H9 (cell line): ENCODE data around the gene PRR35. TPM values are rescaled to one million over a fixed set of nuclear protein-coding genes. Genes with fewer than 3 reads are reported as not detected.

ENCODE experiments used
- DNase-seq: peaks from one replicate; pipeline ENCODE4 v3.0.0-alpha.2; 2017
- H2AFZ ChIP-seq: one replicate; pipeline ENCODE4 v1.6.1; 2013; ENCODE audit warnings: mild to moderate bottlenecking, low read length, control low read depth, moderate library complexity
- H2AK5ac ChIP-seq: 2 replicates; pipeline ENCODE4 v1.6.1; 2013; ENCODE audit warnings: low read length, control low read depth, mixed read lengths; ENCODE audit not compliant: insufficient read length
- H2BK120ac ChIP-seq: one replicate; pipeline ENCODE4 v1.6.1; 2013; ENCODE audit warnings: low read depth, mild to moderate bottlenecking, low read length, control low read depth, inconsistent platforms; ENCODE audit not compliant: poor library complexity, severe bottlenecking
- H2BK12ac ChIP-seq: 2 replicates; pipeline ENCODE4 v1.6.1; 2013; ENCODE audit warnings: low read length, control low read depth, mixed read lengths, low read depth; ENCODE audit not compliant: insufficient read length
- H2BK15ac ChIP-seq: 2 replicates; pipeline ENCODE4 v1.6.1; 2013; ENCODE audit warnings: low read depth, low read length, control low read depth
- H2BK20ac ChIP-seq: one replicate; pipeline ENCODE4 v1.6.1; 2013; ENCODE audit warnings: low read depth, mild to moderate bottlenecking, low read length, control low read depth, inconsistent platforms; ENCODE audit not compliant: poor library complexity, severe bottlenecking
- H2BK5ac ChIP-seq: 2 replicates; pipeline ENCODE4 v1.6.1; 2013; ENCODE audit warnings: low read length, control low read depth, mixed read lengths; ENCODE audit not compliant: insufficient read length
- H3K14ac ChIP-seq: 2 replicates; pipeline ENCODE4 v1.6.1; 2013; ENCODE audit warnings: low read length, control low read depth; ENCODE audit not compliant: insufficient read depth
- H3K18ac ChIP-seq: 2 replicates; pipeline ENCODE4 v1.6.1; 2013; ENCODE audit warnings: low read depth, mild to moderate bottlenecking, mixed read lengths, low read length, control low read depth; ENCODE audit not compliant: insufficient read length
- H3K23ac ChIP-seq: 2 replicates; pipeline ENCODE4 v1.6.1; 2013; ENCODE audit warnings: low read length, control low read depth, mixed read lengths, low read depth; ENCODE audit not compliant: insufficient read length
- H3K23me2 ChIP-seq: 2 replicates; pipeline ENCODE4 v1.6.1; 2013; ENCODE audit warnings: low read depth, mild to moderate bottlenecking, mixed read lengths, low read length, control low read depth; ENCODE audit not compliant: insufficient read length, poor library complexity, severe bottlenecking
- H3K27ac ChIP-seq: 2 replicates; pipeline ENCODE4 v1.5.1; 2013; ENCODE audit warnings: low read length, control low read depth, mixed read lengths, low read depth; ENCODE audit not compliant: insufficient read length
- H3K27me3 ChIP-seq: 2 replicates; pipeline ENCODE4 v1.6.1; 2013; ENCODE audit warnings: low read length, control low read depth, inconsistent platforms; ENCODE audit not compliant: insufficient read depth
- H3K4ac ChIP-seq: 2 replicates; pipeline ENCODE4 v1.6.1; 2013; ENCODE audit warnings: low read depth, mild to moderate bottlenecking, control low read depth, inconsistent platforms, low read length, moderate library complexity
- H3K4me1 ChIP-seq: 2 replicates; pipeline ENCODE4 v1.6.1; 2013; ENCODE audit warnings: low read length, control low read depth, inconsistent platforms; ENCODE audit not compliant: insufficient read depth
- H3K4me2 ChIP-seq: 2 replicates; pipeline ENCODE4 v1.6.1; 2013; ENCODE audit warnings: low read length, control low read depth, mixed read lengths; ENCODE audit not compliant: insufficient read length, insufficient read depth
- H3K56ac ChIP-seq: 2 replicates; pipeline ENCODE4 v1.6.1; 2013; ENCODE audit warnings: low read depth, mild to moderate bottlenecking, mixed read lengths, low read length, control low read depth; ENCODE audit not compliant: insufficient read length
- H3K79me1 ChIP-seq: 2 replicates; pipeline ENCODE4 v1.6.1; 2013; ENCODE audit warnings: low read depth, mild to moderate bottlenecking, moderate library complexity, low read length, control low read depth, inconsistent platforms; ENCODE audit not compliant: insufficient read depth, poor library complexity, severe bottlenecking
- H3K79me2 ChIP-seq: 2 replicates; pipeline ENCODE4 v1.6.1; 2013; ENCODE audit warnings: low read length, control low read depth, inconsistent platforms; ENCODE audit not compliant: insufficient read depth
- H3K9ac ChIP-seq: 2 replicates; pipeline ENCODE4 v1.6.1; 2013; ENCODE audit warnings: low read length, control low read depth, mixed read lengths; ENCODE audit not compliant: insufficient read length; ENCODE audit errors: extremely low read depth
- H3K9me3 ChIP-seq: one replicate; pipeline ENCODE4 v1.6.1; 2013; ENCODE audit warnings: low read depth, low read length, inconsistent platforms; ENCODE audit not compliant: control insufficient read depth
- H3T11ph ChIP-seq: one replicate; pipeline ENCODE4 v1.6.1; 2013; ENCODE audit warnings: mild to moderate bottlenecking, low read length, control low read depth, inconsistent platforms
- H4K20me1 ChIP-seq: one replicate; pipeline ENCODE4 v1.6.1; 2013; ENCODE audit not compliant: control insufficient read depth, insufficient read length, insufficient read depth
- H4K5ac ChIP-seq: 2 replicates; pipeline ENCODE4 v1.6.1; 2013; ENCODE audit warnings: low read depth, mild to moderate bottlenecking, mixed read lengths, low read length, control low read depth; ENCODE audit not compliant: insufficient read length
- H4K8ac ChIP-seq: replicated peaks from 2 replicates; pipeline ENCODE4 v1.6.1; 2013; ENCODE audit warnings: low read length, control low read depth, mixed read lengths, low read depth; ENCODE audit not compliant: insufficient read length
- H4K91ac ChIP-seq: 2 replicates; pipeline ENCODE4 v1.6.1; 2013; ENCODE audit warnings: low read depth, mild to moderate bottlenecking, moderate library complexity, mixed read lengths, low read length, control low read depth; ENCODE audit not compliant: insufficient read length
- H3K27ac Mint-ChIP-seq, 3 experiments: 2 replicates in 2 of 3; 3 replicates in 1 of 3; pipeline ENCODE4 v1.8.0; 2020 to 2021; ENCODE audit warnings: mixed read lengths in 3 of 3, mild to moderate bottlenecking in 1 of 3, moderate library complexity in 1 of 3
- H3K27me3 Mint-ChIP-seq: 2 replicates; pipeline ENCODE4 v1.8.0; 2021; ENCODE audit warnings: low read depth, mild to moderate bottlenecking, moderate library complexity, mixed read lengths
- H3K36me3 Mint-ChIP-seq, 3 experiments: 2 replicates in 2 of 3; 3 replicates in 1 of 3; pipeline ENCODE4 v1.8.0; 2020 to 2021; ENCODE audit warnings: low read depth in 3 of 3, mixed read lengths in 3 of 3; ENCODE audit not compliant: insufficient read depth in 1 of 3
- H3K4me1 Mint-ChIP-seq, 2 experiments: 2 replicates each; pipeline ENCODE4 v1.8.0; 2020; ENCODE audit warnings: mixed read lengths in 2 of 2
- H3K4me3 Mint-ChIP-seq, 2 experiments: 2 replicates in 1 of 2; 3 replicates in 1 of 2; pipeline ENCODE4 v1.8.0; 2020 to 2021; ENCODE audit warnings: mild to moderate bottlenecking in 2 of 2, mixed read lengths in 2 of 2, moderate library complexity in 1 of 2
- H3K9me3 Mint-ChIP-seq, 2 experiments: 2 replicates in 1 of 2; 3 replicates in 1 of 2; pipeline ENCODE4 v1.8.0; 2020; ENCODE audit warnings: mild to moderate bottlenecking in 2 of 2, mixed read lengths in 2 of 2, moderate library complexity in 1 of 2
- WGBS: extraction: QIAGEN DNeasy Blood & Tissue Kit; methylation state at CpG from one replicate; pipeline ENCODE4 v1.1.7; 2013; ENCODE audit warnings: missing lambda C conversion rate, low lambda C conversion rate, mixed read lengths; ENCODE audit not compliant: insufficient read length; ENCODE audit errors: extremely low coverage; 5-methylcytosine and 5-hydroxymethylcytosine counted together
- total RNA-seq: library from RNA; stranded (reverse); gene quantifications from 2 replicates; pipeline ENCODE4 v1.2.1, GENCODE V29; 2021
- TF ChIP-seq, protein P1 (sequence below): fragments of 200-600 bp; sonication (generic); conservative IDR thresholded peaks from 3 replicates; pipeline ENCODE4 v1.8.0; 2021; ENCODE audit warnings: antibody characterized with exemption, mild to moderate bottlenecking

Gene PRR35
- total RNA-seq, 1 experiment from 2014 or later, result 0.33 TPM

DNA sequence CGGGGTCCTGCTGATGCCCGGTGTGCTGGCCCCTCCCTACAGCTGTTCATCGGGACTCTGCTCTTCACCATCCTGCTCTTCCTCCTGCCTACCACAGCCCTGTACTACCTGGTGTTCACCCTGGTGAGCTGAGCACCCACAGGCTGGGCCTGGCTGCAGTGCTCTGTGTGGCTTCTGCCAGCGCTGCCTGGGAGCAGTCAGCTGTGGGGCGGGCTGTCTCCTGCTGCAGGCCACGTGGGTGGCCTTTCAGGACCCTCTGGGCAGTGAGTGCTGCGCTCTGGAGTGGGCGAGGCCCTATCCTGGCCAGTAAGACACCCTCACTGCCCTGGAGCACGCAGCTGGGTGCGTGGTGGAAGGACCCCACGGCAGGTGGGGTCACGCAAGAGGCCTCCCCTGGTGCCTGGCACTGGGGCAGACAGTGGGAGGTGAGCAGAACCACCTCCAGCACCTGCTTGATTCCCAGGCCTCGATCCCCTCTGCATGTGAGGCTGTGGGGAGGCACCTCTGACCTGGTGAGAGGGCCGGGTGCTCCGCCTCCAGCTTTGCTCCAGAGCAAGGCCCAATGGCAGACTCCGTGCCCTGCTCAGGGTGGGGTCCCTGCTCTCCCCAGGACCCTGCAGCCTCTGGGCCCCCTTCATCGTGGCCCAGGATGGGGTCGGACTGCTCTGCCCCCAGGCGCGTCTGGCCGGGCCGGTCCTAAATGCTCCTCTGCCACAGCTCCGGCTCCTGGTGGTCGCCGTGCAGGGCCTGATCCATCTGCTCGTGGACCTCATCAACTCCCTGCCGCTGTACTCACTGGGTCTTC is 20.1 kb downstream of the PRR35 start:
- Histone ChIP-seq H2BK20ac (no peak overlapping the region), H3K4me2 (no peak overlapping the region), H2BK120ac (no peak overlapping the region), H3T11ph (no peak overlapping the region), H4K91ac (no peak overlapping the region), H4K5ac (no peak overlapping the region), H4K8ac (no peak overlapping the region), H2BK15ac (no peak overlapping the region), H2AFZ (no peak overlapping the region), H4K20me1 (no peaks in the 10 kb centered on the region), H3K4ac (no peak overlapping the region), H3K27ac (no peak overlapping the region), H3K79me2 (no peaks in the 10 kb centered on the region), H2BK5ac (no peak overlapping the region), H2AK5ac (no peak overlapping the region), H3K18ac (no peak overlapping the region), H3K9me3 (no peaks in the 10 kb centered on the region), H3K79me1 (no peaks in the 10 kb centered on the region), H3K23ac (no peak overlapping the region), H3K4me1 (no peaks in the 10 kb centered on the region; the same call in 1 of the 2 replicates), H3K14ac (no peak overlapping the region), H3K23me2 (no peaks in the 10 kb centered on the region), H3K27me3 (no peaks in the 10 kb centered on the region), H2BK12ac (no peak overlapping the region), H3K56ac (no peak overlapping the region), H3K9ac (no peak overlapping the region)
- Mint-ChIP-seq H3K27me3 (peaks cover 4% of the 10 kb centered on the region), H3K36me3 (peaks cover 0 to 4% (median 2%) of the 10 kb centered on the region in 3 experiments; a peak in 2 of 7 replicates), H3K27ac (no peak overlapping the region), H3K4me1 (peaks cover 3 to 13% of the 10 kb centered on the region in 2 experiments), H3K4me3 (no peak overlapping the region), H3K9me3 (no peaks in the 10 kb centered on the region)
- TF ChIP-seq, protein P1, sequence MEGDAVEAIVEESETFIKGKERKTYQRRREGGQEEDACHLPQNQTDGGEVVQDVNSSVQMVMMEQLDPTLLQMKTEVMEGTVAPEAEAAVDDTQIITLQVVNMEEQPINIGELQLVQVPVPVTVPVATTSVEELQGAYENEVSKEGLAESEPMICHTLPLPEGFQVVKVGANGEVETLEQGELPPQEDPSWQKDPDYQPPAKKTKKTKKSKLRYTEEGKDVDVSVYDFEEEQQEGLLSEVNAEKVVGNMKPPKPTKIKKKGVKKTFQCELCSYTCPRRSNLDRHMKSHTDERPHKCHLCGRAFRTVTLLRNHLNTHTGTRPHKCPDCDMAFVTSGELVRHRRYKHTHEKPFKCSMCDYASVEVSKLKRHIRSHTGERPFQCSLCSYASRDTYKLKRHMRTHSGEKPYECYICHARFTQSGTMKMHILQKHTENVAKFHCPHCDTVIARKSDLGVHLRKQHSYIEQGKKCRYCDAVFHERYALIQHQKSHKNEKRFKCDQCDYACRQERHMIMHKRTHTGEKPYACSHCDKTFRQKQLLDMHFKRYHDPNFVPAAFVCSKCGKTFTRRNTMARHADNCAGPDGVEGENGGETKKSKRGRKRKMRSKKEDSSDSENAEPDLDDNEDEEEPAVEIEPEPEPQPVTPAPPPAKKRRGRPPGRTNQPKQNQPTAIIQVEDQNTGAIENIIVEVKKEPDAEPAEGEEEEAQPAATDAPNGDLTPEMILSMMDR, result no peak
- WGBS, result no CpG with 5 or more reads among the region's 27 CpGs
- no peak for DNase-seq
